SU-DHL-6 (cell line): Measurements from ENCODE around the gene IFI27.

ENCODE experiments used
- H2AFZ ChIP-seq: fragments of 200-600 bp; sonication (generic); 2 replicates; pipeline ENCODE4 v1.6.1; 2014; ENCODE audit warnings: low read depth, mild to moderate bottlenecking, moderate library complexity, mixed read lengths, antibody characterized with exemption, low read length; ENCODE audit not compliant: severe bottlenecking
- H3F3A ChIP-seq: fragments of 200-600 bp; shearing (Covaris generic); 2 replicates; pipeline ENCODE4 v1.6.0; 2016; ENCODE audit warnings: antibody characterized with exemption, mild to moderate bottlenecking; ENCODE audit not compliant: insufficient read depth
- H3K27ac ChIP-seq: fragments of 200-600 bp; sonication (generic); 2 replicates; pipeline ENCODE4 v1.5.1; 2016; ENCODE audit warnings: low read depth, mild to moderate bottlenecking, low read length, moderate library complexity, mixed read lengths
- H3K27me3 ChIP-seq: fragments of 200-600 bp; sonication (generic), shearing (Covaris generic); 2 replicates; pipeline ENCODE4 v1.6.0; 2014; ENCODE audit warnings: mild to moderate bottlenecking, low read length
- H3K36me3 ChIP-seq: fragments of 200-600 bp; sonication (generic); 2 replicates; pipeline ENCODE4 v1.6.1; 2014; ENCODE audit warnings: mild to moderate bottlenecking, low read length, mixed read lengths
- H3K4me2 ChIP-seq: fragments of 300-600, 200-600 bp; shearing (Covaris generic), sonication (generic); 2 replicates; pipeline ENCODE4 v1.6.0; 2014; ENCODE audit warnings: low read length, low read depth, mild to moderate bottlenecking; ENCODE audit not compliant: poor library complexity, severe bottlenecking
- H3K4me3 ChIP-seq: fragments of 200-600 bp; sonication (generic); 2 replicates; pipeline ENCODE4 v1.5.1; 2014; ENCODE audit warnings: antibody characterized with exemption, low read length, mild to moderate bottlenecking, mixed read lengths; ENCODE audit not compliant: insufficient read depth, poor library complexity, severe bottlenecking
- H3K79me2 ChIP-seq: fragments of 200-600 bp; sonication (generic); 2 replicates; pipeline ENCODE4 v1.6.1; 2014; ENCODE audit warnings: mild to moderate bottlenecking, low read length, moderate library complexity; ENCODE audit not compliant: insufficient read depth
- H3K9ac ChIP-seq: fragments of 200-600 bp; sonication (generic); 2 replicates; pipeline ENCODE4 v1.7.0; 2014; ENCODE audit warnings: mild to moderate bottlenecking, low read length
- H3K9me2 ChIP-seq: fragments of 200-600 bp; sonication (generic); replicated peaks from 2 replicates; pipeline ENCODE4 v1.6.1; 2014; ENCODE audit warnings: low read length; ENCODE audit not compliant: insufficient read depth
- H3K9me3 ChIP-seq: fragments of 200-600 bp; sonication (generic); 2 replicates; pipeline ENCODE4 v1.6.1; 2014; ENCODE audit warnings: low read length, mixed read lengths; ENCODE audit not compliant: insufficient read depth
- H4K20me1 ChIP-seq: fragments of 200-600 bp; sonication (generic); 2 replicates; pipeline ENCODE4 v1.6.1; 2014; ENCODE audit warnings: low read depth, mild to moderate bottlenecking, antibody characterized with exemption, low read length, moderate library complexity, mixed read lengths
- CTCF ChIP-seq: fragments of 200-600 bp; sonication (generic); IDR thresholded peaks from one replicate; pipeline ENCODE4 v1.5.1; 2017; ENCODE audit warnings: antibody characterized with exemption, mild to moderate bottlenecking, low read length, moderate library complexity; ENCODE audit not compliant: insufficient read depth, poor library complexity, severe bottlenecking
- EZH2phosphoT487 ChIP-seq: fragments of 200-600 bp; sonication (generic), shearing (Covaris generic); conservative IDR thresholded peaks from 2 replicates; pipeline ENCODE4 v1.6.1; 2018; ENCODE audit warnings: mild to moderate bottlenecking, antibody characterized with exemption, low read length, moderate library complexity, mixed read lengths

Gene IFI27

GRCh38 chr14:94119071-94119470 lies 8.5 kb downstream of the IFI27 start:
- Histone ChIP-seq H3F3A (no peaks in the 10 kb centered on the region), H3K9ac (no peak overlapping the region), H3K9me3 (0 out of 2 replicates have a peak, but pooled peaks cover 5% of the 10 kb centered on the region), H2AFZ (no peak overlapping the region), H3K27ac (no peak overlapping the region), H3K4me3 (no peak overlapping the region), H3K79me2 (no peaks in the 10 kb centered on the region), H4K20me1 (no peaks in the 10 kb centered on the region), H3K4me2 (no peak overlapping the region), H3K9me2 (no peaks in the 10 kb centered on the region), H3K27me3 (no peaks in the 10 kb centered on the region), H3K36me3 (no peaks in the 10 kb centered on the region)
- no peak for TF ChIP-seq CTCF
- TF ChIP-seq EZH2phosphoT487: no peak

DNA sequence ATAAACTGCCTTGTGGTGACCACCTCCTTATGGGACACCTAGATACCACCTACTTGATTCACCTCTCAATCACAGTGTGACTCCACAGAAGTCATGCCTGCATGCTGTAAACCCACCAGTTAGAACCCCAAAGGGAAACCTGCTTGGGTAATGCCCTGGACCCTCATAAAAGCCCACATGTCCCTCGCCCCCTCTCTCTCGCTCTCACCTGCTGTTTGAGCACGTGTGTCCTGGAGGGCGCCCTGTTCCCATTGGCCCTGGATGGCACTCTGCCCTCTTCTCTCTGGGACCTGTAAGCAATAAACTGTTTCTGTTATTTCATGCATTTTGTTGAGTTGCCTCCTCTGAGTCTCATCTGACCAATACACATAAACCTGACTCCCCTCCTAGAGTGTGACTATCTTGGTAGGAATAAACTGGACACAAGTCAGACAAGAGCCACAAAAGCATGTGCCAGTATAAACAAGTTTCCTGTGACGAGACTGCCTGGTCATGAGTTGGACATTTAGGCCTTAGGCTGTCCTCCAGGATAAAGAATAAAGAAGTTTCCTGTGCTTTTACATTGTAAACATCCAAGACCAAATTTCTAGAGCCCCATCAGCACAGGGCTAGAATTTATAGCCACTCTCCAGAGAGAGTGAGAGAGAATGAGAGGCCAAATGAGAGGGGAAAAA lies 10.3 kb downstream of the IFI27 start:
- H3K27ac ChIP-seq: no peak overlapping the region
- H3K27me3 ChIP-seq: no peaks in the 10 kb centered on the region
- 0 out of 2 replicates have a peak, but pooled peaks cover 5% of the 10 kb centered on the region for H3K9me3 ChIP-seq
- H3K36me3 ChIP-seq: no peaks in the 10 kb centered on the region
- H3K9me2 ChIP-seq: no peaks in the 10 kb centered on the region
- H3K4me3 ChIP-seq: no peak overlapping the region
- no peak for TF ChIP-seq CTCF
- TF ChIP-seq EZH2phosphoT487: no peak
- no peaks in the 10 kb centered on the region for H3F3A ChIP-seq
- no peak overlapping the region for H3K9ac ChIP-seq
- H2AFZ ChIP-seq: no peak overlapping the region
- H3K4me2 ChIP-seq: no peak overlapping the region
- H3K79me2 ChIP-seq: no peaks in the 10 kb centered on the region
- H4K20me1 ChIP-seq: no peaks in the 10 kb centered on the region

DNA sequence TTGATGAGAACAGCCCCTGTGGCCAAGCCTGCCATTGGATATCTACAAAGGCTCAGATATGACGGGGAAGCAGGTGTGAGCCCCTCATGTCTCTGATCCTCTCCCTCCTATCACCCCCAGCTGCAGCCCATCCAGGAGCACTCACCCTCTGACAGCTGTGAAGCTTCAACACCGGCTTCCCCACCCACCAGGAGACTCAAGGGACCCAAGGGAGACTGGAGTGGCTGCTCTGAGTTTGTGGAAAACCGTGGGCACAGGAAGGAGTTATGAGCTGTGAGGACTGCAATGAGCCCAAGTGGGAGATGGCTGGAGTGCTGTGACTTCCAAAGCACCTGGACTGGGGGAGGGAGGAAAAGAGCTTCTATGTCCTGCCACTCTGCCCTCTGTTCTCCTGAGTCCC lies 10.9 kb downstream of the IFI27 start:
- Histone ChIP-seq H3F3A (no peaks in the 10 kb centered on the region), H3K27ac (no peak overlapping the region), H3K9me2 (no peaks in the 10 kb centered on the region), H3K27me3 (no peaks in the 10 kb centered on the region), H3K4me2 (no peak overlapping the region), H3K4me3 (no peak overlapping the region), H3K9me3 (0 out of 2 replicates have a peak, but pooled peaks cover 5% of the 10 kb centered on the region), H3K36me3 (no peaks in the 10 kb centered on the region), H3K9ac (no peak overlapping the region), H2AFZ (no peak overlapping the region), H3K79me2 (no peaks in the 10 kb centered on the region), H4K20me1 (no peaks in the 10 kb centered on the region)
- no peak for TF ChIP-seq CTCF
- TF ChIP-seq EZH2phosphoT487: no peak
